ENCODE data around the gene FUT1. TPM values are rescaled to one million over a fixed set of nuclear protein-coding genes. Genes with fewer than 3 reads are reported as not detected.

The FUT1 gene
- total and polyA plus RNA-seq, 2 of the 8 experiments (the other 6 are each of a cell fraction or from before 2014, with no cell fraction given), result 7.4 to 12.9 TPM

- TF ChIP-seq CHD7 (IDR thresholded peaks at IDR 0.05; ENCODE audit: insufficient replicate concordance, low read length) (no peak), SP2 (IDR thresholded peaks at IDR 0.05; ENCODE audit: low read length) (no peak), GABPA (IDR thresholded peaks at IDR 0.05; ENCODE audit: borderline replicate concordance, insufficient read depth, low read length) (no peak)
These were observed 2.8 kb downstream of the FUT1 start (continued) for GRCh38 chr19:48749571-48750198.

Data from H1 (cell line).